Measurements from ENCODE around the gene ELAPOR1.
"Not testable (repeated sequence)": the region's sequence is repeated elsewhere in the genome, so short reads cannot be mapped to it uniquely, and the experiment has no call there.

Gene ELAPOR1

GRCh38 chr1:109137958-109138357 is 24.0 kb downstream of the ELAPOR1 start:
- no peak for DNase-seq

DNA sequence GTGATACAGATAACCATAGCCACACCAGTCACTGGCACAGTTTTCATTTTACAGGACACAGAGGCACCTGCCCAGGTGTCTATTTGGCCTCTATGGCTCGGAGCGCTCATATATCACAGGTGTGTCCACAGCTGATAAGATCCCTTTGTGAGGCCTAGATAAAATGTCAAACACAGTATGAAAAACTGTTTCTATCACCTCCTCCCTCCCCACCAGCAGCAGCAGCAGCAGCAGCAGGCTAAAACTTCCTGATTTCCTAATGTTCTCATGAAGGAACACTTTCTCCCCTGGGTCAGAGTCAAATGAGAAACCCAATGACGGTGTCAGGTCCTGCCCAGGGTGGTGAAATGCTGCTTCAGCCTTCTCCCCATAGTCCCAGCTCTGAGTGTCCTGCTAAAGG is 24.4 kb downstream of the ELAPOR1 start:
- peak; percentile 54 for DNase-seq

DNA sequence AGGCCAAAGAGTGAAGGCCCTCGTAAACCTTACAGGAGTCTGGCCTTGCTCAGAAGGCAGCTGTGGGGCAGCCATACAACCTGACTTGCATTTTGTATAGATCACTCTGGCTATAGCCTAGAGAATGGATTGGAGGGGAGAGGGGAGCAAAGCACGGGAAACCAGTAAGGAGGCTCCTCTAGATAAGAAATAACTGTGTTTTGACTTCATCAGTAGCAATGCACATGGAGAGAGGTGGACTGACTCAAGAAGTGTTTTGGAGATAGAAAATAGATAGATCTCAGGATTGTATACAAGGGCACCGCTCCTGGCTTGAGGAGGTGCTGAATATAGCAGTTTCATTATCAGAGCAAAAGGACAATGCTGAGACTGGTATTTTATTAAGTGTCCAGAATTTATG is 26.5 kb downstream of the ELAPOR1 start:
- DNase-seq: no peak

GRCh38 chr1:109142260-109142659 is 28.3 kb downstream of the ELAPOR1 start:
- no peak for DNase-seq

GRCh38 chr1:109142725-109143124 is 28.8 kb downstream of the ELAPOR1 start:
- not testable (repeated sequence) for DNase-seq

DNA sequence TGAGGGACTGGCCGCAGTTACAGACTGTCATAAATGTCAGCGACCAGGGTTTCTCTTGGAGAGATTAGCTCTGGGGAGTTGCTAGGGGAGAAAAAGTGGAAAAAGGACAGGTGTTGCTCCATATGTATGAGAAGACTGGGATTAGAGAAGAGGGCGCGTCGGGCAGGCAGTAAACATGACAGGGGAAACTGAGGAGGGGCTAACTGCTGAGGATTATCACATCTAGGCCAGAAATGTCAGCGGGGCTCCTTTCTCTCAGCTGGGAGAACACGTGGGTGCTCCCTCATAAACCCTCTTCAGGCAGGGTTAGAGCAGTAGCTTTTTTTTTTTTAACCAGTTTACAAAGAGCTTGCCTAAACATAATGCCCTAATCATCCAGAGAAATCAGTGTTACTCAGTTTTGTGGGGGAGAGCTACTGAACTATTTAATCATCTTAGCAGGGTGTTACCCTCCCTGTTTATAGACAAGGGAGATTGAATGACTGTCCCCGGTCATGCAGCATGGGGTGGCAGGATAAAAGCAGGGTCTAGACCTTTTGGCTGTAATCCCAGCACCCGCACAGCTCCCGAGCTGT is 35.2 kb downstream of the ELAPOR1 start:
- no peak for DNase-seq

GRCh38 chr1:109149874-109150601 is 36.1 kb downstream of the ELAPOR1 start:
- no peak for DNase-seq

- peak; percentile 45 for DNase-seq
Measured at GRCh38 chr1:109151146-109151990, 37.5 kb downstream of the ELAPOR1 start.

DNA sequence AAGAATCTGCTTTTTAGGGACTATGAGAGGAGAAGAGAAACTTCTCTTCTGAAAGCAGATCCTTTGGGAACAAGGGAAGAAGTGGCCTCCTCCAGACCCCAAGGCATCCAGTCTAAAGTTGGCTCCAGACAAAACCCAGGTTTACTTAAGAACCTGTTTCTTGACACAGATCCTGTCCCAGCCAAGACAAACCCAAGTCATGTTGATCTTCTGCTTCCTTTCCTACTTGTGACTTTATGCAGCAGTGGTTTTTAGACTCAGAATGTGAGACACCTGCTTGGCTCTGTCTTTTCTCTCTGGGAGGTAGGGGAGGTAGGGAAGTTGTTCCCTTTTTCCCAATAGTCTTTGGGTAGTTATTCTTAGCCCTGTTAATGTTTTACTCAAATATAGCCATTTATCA is 38.3 kb downstream of the ELAPOR1 start:
- no peak for DNase-seq

DNA sequence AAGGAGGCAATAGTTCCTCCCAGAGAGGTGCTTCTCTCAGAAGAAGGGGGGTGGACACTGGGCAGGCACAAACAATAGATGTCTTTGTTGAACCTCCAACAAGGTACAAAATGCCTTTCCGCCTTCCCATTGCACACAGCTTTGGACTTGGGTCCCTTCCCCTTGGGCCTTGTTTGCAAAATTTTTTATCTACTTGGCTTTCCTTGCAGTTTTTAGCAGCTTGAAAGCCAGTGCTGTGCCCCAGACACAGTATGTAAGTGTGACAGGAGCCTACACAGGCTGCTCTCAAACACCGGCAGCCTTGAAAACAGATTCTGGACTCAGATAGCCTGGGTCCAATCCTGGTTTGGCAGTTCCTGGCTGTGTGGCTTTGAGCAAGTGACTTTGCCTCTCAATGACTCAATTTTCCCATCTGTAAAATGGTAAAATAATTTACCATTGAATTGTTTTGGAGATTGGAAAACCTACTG is 43.0 kb downstream of the ELAPOR1 start:
- DNase-seq: no peak

DNA sequence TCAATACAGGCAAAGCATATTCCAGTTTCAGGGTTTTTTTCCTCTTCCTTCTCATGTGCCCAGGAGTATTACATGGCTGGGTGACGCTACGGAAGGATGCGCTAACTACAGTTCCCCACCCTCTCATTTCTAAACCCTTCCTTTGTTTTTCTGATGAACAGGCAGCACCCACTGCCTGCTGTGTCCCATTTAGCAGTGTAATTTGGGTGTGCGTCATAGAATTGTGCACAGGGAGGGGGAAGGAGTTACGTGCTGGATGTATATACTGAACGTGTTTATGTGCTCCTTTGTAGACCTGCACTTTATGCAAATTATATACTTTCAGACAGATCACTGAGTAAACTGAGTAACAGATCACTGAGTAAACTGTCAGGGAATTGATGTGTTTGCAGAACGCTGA is 44.5 kb downstream of the ELAPOR1 start:
- DNase-seq: no peak

DNA sequence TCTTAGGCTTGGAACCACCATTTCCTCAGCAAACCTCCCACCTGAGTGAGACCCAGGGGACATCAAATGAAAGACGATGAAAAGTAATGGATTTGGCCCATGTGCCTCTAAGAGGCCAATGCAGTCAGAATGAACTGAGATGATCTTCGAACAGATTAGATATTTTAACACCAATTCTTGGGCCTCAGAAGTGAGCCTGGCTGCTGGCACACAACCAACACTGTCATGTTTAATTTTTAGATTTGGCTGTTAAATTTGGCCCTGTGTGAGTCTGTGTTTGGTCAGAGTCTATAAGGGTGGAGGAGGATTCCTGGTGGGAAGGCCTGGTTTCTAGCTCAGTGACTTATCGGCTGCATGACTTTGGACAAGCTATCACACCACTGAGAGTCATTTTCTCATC is 45.4 kb downstream of the ELAPOR1 start:
- DNase-seq: no peak

GRCh38 chr1:109160071-109160840 is 46.3 kb downstream of the ELAPOR1 start:
- peak; percentile 81 for DNase-seq

- peak; percentile 96 for DNase-seq
Measured at GRCh38 chr1:109161858-109162606, 48.1 kb downstream of the ELAPOR1 start.

DNA sequence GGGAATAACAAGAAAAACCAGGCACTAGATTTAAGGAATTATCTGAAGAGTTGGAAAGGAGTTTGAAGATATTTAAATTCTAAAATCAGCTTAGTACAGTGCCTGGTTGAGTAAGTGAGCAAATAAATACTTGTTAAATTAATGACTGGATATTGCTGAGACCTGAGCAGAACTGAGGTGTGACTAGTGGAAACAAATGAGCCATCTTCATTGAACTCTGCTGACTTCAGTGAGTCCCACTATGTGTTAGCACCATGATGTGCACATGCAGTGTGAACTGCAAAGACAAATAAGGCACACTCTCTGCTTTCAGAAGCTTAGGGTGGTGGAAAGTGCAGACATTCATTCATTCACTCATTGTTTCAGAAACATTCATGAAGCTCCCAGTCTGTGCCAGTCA is 48.7 kb downstream of the ELAPOR1 start:
- no peak for DNase-seq

GRCh38 chr1:109163551-109163950 is 49.6 kb downstream of the ELAPOR1 start:
- DNase-seq: peak; percentile 30
